GM23338 (cell line): ENCODE data around the gene ZNF322. TPM values are rescaled to one million over a fixed set of nuclear protein-coding genes. Genes with fewer than 3 reads are reported as not detected.

Experiments
- JUNB ChIP-seq: IDR thresholded peaks from one replicate; pipeline ENCODE4 v1.6.1; 2016; ENCODE audit warnings: antibody characterized with exemption; ENCODE audit not compliant: unreplicated experiment
- ZNF114 ChIP-seq: fragments of 250-450 bp; sonication (Bioruptor Pico); IDR thresholded peaks from 2 replicates; pipeline ENCODE4 v1.5.0; 2020; ENCODE audit warnings: mild to moderate bottlenecking, moderate library complexity
- ZNF331 ChIP-seq: fragments of 250-450 bp; sonication (Bioruptor Pico); IDR thresholded peaks from 2 replicates; pipeline ENCODE4 v1.5.0; 2020; ENCODE audit warnings: low read depth, mild to moderate bottlenecking, moderate library complexity
- polyA plus RNA-seq: library from polyadenylated mRNA; unstranded; fragments of >200 nt; fragmentation: Nextera tagmentation; extraction: Ambion mirVana; gene quantifications from 2 replicates; pipeline ENCODE4 v1.2.1, GENCODE V29; 2016
- total RNA-seq: library from RNA; depleted of rRNA; stranded (reverse); fragments of >200 nt; shearing (Covaris generic); gene quantifications from 2 replicates; pipeline ENCODE4 v1.2.3, GENCODE V29; 2014
- TF ChIP-seq, protein P1 (sequence below): fragments of 250-450 bp; sonication (Bioruptor Pico); IDR thresholded peaks from 2 replicates; pipeline ENCODE4 v1.5.0; 2020; ENCODE audit warnings: mild to moderate bottlenecking, moderate library complexity
- TF ChIP-seq, protein P2 (sequence below): IDR thresholded peaks from 2 replicates; pipeline ENCODE4 v1.6.1; 2016; ENCODE audit warnings: antibody characterized with exemption
- TF ChIP-seq, protein P3 (sequence below): IDR thresholded peaks from one replicate; pipeline ENCODE4 v1.6.1; 2018; ENCODE audit warnings: antibody characterized with exemption; ENCODE audit not compliant: unreplicated experiment

The ZNF322 gene
- total and polyA plus RNA-seq, 2 experiments from 2014 or later, result 43.3 to 61.0 TPM

DNA sequence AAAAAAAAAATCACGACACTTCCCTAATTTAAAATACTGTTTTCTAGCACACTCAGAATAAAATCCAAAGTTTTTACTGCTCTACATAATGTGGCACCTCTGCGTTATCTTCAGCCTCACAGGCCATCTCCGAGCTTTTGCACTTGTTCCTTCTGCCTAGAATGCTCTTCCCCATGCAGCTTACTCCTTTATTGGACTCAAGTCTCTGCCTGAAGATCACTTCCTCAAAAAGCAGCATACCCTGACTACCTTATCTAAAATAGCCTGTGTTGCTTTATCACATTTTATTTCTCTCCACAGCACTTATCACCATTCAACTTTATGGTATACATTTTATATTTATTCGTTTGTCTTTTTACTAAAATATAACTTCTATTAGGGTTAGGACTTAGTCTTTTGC, 2.3 kb downstream of the ZNF322 start (continued):
- TF ChIP-seq, protein P1, sequence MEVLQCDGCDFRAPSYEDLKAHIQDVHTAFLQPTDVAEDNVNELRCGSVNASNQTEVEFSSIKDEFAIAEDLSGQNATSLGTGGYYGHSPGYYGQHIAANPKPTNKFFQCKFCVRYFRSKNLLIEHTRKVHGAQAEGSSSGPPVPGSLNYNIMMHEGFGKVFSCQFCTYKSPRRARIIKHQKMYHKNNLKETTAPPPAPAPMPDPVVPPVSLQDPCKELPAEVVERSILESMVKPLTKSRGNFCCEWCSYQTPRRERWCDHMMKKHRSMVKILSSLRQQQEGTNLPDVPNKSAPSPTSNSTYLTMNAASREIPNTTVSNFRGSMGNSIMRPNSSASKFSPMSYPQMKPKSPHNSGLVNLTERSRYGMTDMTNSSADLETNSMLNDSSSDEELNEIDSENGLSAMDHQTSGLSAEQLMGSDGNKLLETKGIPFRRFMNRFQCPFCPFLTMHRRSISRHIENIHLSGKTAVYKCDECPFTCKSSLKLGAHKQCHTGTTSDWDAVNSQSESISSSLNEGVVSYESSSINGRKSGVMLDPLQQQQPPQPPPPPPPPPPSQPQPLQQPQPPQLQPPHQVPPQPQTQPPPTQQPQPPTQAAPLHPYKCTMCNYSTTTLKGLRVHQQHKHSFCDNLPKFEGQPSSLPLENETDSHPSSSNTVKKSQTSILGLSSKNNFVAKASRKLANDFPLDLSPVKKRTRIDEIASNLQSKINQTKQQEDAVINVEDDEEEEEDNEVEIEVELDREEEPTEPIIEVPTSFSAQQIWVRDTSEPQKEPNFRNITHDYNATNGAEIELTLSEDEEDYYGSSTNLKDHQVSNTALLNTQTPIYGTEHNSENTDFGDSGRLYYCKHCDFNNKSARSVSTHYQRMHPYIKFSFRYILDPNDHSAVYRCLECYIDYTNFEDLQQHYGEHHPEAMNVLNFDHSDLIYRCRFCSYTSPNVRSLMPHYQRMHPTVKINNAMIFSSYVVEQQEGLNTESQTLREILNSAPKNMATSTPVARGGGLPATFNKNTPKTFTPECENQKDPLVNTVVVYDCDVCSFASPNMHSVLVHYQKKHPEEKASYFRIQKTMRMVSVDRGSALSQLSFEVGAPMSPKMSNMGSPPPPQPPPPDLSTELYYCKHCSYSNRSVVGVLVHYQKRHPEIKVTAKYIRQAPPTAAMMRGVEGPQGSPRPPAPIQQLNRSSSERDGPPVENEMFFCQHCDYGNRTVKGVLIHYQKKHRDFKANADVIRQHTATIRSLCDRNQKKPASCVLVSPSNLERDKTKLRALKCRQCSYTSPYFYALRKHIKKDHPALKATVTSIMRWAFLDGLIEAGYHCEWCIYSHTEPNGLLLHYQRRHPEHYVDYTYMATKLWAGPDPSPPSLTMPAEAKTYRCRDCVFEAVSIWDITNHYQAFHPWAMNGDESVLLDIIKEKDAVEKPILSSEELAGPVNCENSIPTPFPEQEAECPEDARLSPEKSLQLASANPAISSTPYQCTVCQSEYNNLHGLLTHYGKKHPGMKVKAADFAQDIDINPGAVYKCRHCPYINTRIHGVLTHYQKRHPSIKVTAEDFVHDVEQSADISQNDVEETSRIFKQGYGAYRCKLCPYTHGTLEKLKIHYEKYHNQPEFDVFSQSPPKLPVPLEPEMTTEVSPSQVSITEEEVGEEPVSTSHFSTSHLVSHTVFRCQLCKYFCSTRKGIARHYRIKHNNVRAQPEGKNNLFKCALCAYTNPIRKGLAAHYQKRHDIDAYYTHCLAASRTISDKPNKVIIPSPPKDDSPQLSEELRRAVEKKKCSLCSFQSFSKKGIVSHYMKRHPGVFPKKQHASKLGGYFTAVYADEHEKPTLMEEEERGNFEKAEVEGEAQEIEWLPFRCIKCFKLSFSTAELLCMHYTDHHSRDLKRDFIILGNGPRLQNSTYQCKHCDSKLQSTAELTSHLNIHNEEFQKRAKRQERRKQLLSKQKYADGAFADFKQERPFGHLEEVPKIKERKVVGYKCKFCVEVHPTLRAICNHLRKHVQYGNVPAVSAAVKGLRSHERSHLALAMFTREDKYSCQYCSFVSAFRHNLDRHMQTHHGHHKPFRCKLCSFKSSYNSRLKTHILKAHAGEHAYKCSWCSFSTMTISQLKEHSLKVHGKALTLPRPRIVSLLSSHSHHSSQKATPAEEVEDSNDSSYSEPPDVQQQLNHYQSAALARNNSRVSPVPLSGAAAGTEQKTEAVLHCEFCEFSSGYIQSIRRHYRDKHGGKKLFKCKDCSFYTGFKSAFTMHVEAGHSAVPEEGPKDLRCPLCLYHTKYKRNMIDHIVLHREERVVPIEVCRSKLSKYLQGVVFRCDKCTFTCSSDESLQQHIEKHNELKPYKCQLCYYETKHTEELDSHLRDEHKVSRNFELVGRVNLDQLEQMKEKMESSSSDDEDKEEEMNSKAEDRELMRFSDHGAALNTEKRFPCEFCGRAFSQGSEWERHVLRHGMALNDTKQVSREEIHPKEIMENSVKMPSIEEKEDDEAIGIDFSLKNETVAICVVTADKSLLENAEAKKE (CRISPR knock-in tag), result no peak
- no peak for TF ChIP-seq ZNF331 (CRISPR knock-in tag)
- TF ChIP-seq, protein P2, sequence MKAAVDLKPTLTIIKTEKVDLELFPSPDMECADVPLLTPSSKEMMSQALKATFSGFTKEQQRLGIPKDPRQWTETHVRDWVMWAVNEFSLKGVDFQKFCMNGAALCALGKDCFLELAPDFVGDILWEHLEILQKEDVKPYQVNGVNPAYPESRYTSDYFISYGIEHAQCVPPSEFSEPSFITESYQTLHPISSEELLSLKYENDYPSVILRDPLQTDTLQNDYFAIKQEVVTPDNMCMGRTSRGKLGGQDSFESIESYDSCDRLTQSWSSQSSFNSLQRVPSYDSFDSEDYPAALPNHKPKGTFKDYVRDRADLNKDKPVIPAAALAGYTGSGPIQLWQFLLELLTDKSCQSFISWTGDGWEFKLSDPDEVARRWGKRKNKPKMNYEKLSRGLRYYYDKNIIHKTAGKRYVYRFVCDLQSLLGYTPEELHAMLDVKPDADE, result no peak
- no peak for TF ChIP-seq JUNB
- TF ChIP-seq, protein P3, sequence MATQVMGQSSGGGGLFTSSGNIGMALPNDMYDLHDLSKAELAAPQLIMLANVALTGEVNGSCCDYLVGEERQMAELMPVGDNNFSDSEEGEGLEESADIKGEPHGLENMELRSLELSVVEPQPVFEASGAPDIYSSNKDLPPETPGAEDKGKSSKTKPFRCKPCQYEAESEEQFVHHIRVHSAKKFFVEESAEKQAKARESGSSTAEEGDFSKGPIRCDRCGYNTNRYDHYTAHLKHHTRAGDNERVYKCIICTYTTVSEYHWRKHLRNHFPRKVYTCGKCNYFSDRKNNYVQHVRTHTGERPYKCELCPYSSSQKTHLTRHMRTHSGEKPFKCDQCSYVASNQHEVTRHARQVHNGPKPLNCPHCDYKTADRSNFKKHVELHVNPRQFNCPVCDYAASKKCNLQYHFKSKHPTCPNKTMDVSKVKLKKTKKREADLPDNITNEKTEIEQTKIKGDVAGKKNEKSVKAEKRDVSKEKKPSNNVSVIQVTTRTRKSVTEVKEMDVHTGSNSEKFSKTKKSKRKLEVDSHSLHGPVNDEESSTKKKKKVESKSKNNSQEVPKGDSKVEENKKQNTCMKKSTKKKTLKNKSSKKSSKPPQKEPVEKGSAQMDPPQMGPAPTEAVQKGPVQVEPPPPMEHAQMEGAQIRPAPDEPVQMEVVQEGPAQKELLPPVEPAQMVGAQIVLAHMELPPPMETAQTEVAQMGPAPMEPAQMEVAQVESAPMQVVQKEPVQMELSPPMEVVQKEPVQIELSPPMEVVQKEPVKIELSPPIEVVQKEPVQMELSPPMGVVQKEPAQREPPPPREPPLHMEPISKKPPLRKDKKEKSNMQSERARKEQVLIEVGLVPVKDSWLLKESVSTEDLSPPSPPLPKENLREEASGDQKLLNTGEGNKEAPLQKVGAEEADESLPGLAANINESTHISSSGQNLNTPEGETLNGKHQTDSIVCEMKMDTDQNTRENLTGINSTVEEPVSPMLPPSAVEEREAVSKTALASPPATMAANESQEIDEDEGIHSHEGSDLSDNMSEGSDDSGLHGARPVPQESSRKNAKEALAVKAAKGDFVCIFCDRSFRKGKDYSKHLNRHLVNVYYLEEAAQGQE, result no peak
- TF ChIP-seq ZNF114 (CRISPR knock-in tag), result no peak
